Left lung (tissue), 10 donors: Measurements from ENCODE around the gene USO1. TPM values are rescaled to one million over a fixed set of nuclear protein-coding genes. Genes with fewer than 3 reads are reported as not detected.

Source experiments
- ATAC-seq: fragments of 200-7000 bp; cut with Tn5 transposase; one replicate; pipeline ENCODE4 v1.9.1; 2020; ENCODE audit warnings: moderate library complexity
- DNase-seq, 4 donors: peaks; one replicate each; pipeline ENCODE4 v3.0.0-alpha.2; 2013 to 2020
- H3K27ac ChIP-seq, 2 donors: fragments of 200-600 bp; sonication (generic) in 1 of 2; one replicate each; pipeline versions ENCODE4 v1.5.0 to v1.8.0; 2020 to 2021
- H3K27me3 ChIP-seq, 2 donors: fragments of 200-600 bp; sonication (generic) in 1 of 2; one replicate each; pipeline versions ENCODE4 v1.5.0 to v1.8.0; 2020 to 2021
- H3K36me3 ChIP-seq, 2 donors: fragments of 200-600 bp; sonication (generic) in 1 of 2; one replicate each; pipeline versions ENCODE4 v1.5.0 to v1.8.0; 2020 to 2021
- H3K4me1 ChIP-seq, 2 donors: fragments of 200-600 bp; one replicate each; pipeline ENCODE4 v1.8.0; 2021
- H3K4me3 ChIP-seq, 2 donors: fragments of 200-600 bp; sonication (generic) in 1 of 2; one replicate each; pipeline versions ENCODE4 v1.5.0 to v1.8.0; 2020 to 2021; ENCODE audit warnings: mild to moderate bottlenecking in 1 of 2
- H3K9me3 ChIP-seq, 2 donors: fragments of 200-600 bp; sonication (generic) in 1 of 2; one replicate each; pipeline versions ENCODE4 v1.5.0 to v1.8.0; 2020 to 2021
- intact Hi-C, 2 donors: fragments of 100-400 bp; cut with DNase I; formaldehyde crosslinking; loops; one replicate each; pipeline versions ENCODE4 v1.11.2 to v1.14.2; 2022
- polyA plus RNA-seq, 6 donors: library from polyadenylated mRNA; unstranded; fragments of 120-200 nt; gene quantifications; one replicate each; pipeline ENCODE4 v1.2.1, GENCODE V29; 2013; ENCODE audit not compliant: insufficient read length in 6 of 6
- total RNA-seq, 2 donors: library from RNA; stranded (reverse); fragmentation: NEBNext Ultra II Directional; extraction: Animal tissue kit (Norgen Biotek cat#: 25700); gene quantifications; one replicate each; pipeline ENCODE4 v1.2.1, GENCODE V29; 2021
- TF ChIP-seq, protein P1 (sequence below), 2 donors: fragments of 200-600 bp; sonication (generic) in 1 of 2; IDR thresholded peaks; one replicate each; pipeline versions ENCODE4 v1.5.0 to v1.8.0; 2021; ENCODE audit warnings: antibody characterized with exemption in 2 of 2
- donor health status: DM: no; HTN: yes; CAD: no.
- donor health status: DM: no; HTN: no; CAD: no.

USO1 gene
- total and polyA plus RNA-seq, 8 donors = 64.2 to 86.1 (median 74.5) TPM

DNA sequence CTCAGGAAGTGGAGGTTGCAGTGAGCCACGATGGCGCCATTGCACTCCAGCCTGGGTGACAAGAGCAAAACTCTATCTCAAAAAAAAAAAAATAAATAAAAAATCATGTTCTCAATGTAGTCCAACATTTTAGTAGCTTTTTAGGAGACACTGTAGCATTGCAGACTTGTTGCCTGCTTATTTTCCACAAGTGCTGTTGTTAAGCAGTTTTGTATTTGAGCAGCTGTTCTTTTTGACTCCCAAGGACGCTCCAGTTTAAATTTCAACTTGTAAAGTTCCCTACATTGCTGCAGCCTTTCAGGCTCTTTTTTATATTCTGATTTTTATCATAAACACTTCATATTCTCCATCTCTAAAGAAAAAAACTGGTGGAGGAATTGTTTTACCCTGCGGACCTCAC, 94.7 kb downstream of the USO1 start:
- TF ChIP-seq, protein P1, sequence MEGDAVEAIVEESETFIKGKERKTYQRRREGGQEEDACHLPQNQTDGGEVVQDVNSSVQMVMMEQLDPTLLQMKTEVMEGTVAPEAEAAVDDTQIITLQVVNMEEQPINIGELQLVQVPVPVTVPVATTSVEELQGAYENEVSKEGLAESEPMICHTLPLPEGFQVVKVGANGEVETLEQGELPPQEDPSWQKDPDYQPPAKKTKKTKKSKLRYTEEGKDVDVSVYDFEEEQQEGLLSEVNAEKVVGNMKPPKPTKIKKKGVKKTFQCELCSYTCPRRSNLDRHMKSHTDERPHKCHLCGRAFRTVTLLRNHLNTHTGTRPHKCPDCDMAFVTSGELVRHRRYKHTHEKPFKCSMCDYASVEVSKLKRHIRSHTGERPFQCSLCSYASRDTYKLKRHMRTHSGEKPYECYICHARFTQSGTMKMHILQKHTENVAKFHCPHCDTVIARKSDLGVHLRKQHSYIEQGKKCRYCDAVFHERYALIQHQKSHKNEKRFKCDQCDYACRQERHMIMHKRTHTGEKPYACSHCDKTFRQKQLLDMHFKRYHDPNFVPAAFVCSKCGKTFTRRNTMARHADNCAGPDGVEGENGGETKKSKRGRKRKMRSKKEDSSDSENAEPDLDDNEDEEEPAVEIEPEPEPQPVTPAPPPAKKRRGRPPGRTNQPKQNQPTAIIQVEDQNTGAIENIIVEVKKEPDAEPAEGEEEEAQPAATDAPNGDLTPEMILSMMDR (IDR thresholded peaks at IDR 0.05) = no peak
- no peaks in the 10 kb centered on the region for H3K9me3 ChIP-seq
- no peak overlapping the region for H3K4me3 ChIP-seq
- intact Hi-C loops = no loop called here
- ATAC-seq (no peak), DNase-seq (no peak)
- no peaks in the 10 kb centered on the region for H3K27me3 ChIP-seq
- H3K27ac ChIP-seq = no peak overlapping the region
- no peaks in the 10 kb centered on the region for H3K4me1 ChIP-seq
- peaks cover 0 to 28% of the 10 kb centered on the region in 2 donors for H3K36me3 ChIP-seq

DNA sequence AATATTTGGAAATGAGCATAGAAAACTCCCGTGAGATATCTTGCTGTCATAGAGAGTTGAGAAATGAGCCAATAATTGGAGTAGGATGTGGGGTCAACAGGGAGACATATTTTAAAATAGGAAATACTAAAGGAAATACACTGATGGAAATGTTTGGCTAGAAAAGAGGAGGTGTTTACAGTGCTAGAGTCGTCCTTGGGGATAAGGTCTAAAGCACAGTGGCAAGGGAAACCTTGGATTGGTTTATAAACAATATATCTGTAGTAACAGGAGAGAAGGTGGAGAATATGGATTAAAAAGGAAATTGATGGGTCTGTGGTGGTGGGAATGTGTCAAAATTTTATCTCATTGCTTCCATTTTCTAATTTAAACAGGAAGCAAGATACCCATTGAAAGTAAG, 95.8 kb downstream of the USO1 start:
- Histone ChIP-seq H3K4me1 (no peaks in the 10 kb centered on the region), H3K4me3 (no peak overlapping the region), H3K27ac (no peak overlapping the region), H3K27me3 (no peaks in the 10 kb centered on the region), H3K36me3 (peaks cover 0 to 17% of the 10 kb centered on the region in 2 donors), H3K9me3 (no peaks in the 10 kb centered on the region)
- TF ChIP-seq, protein P1 (IDR thresholded peaks at IDR 0.05) = no peak
- ATAC-seq (no peak), DNase-seq (no peak)
- intact Hi-C loops = no loop called here

- H3K36me3 ChIP-seq = peaks cover 0 to 12% of the 10 kb centered on the region in 2 donors
- intact Hi-C loops = no loop called here
- H3K4me1 ChIP-seq = no peaks in the 10 kb centered on the region
- H3K9me3 ChIP-seq = no peaks in the 10 kb centered on the region
- H3K4me3 ChIP-seq = no peak overlapping the region
- no peak for ATAC-seq
- TF ChIP-seq, protein P1 (IDR thresholded peaks at IDR 0.05) = no peak
- H3K27ac ChIP-seq = no peak overlapping the region
- H3K27me3 ChIP-seq = no peaks in the 10 kb centered on the region
- no peak for DNase-seq
Observed at GRCh38 chr4:75820676-75821075, 96.3 kb downstream of the USO1 start.

GRCh38 chr4:75821216-75821615, 96.8 kb downstream of the USO1 start:
- H3K4me1 ChIP-seq = no peaks in the 10 kb centered on the region
- H3K27ac ChIP-seq = no peak overlapping the region
- DNase-seq = no peak
- H3K36me3 ChIP-seq = peaks cover 0 to 7% of the 10 kb centered on the region in 2 donors
- no peak for ATAC-seq
- H3K4me3 ChIP-seq = no peak overlapping the region
- intact Hi-C loops = no loop called here
- H3K27me3 ChIP-seq = no peaks in the 10 kb centered on the region
- TF ChIP-seq, protein P1 (IDR thresholded peaks at IDR 0.05) = no peak
- no peaks in the 10 kb centered on the region for H3K9me3 ChIP-seq

DNA sequence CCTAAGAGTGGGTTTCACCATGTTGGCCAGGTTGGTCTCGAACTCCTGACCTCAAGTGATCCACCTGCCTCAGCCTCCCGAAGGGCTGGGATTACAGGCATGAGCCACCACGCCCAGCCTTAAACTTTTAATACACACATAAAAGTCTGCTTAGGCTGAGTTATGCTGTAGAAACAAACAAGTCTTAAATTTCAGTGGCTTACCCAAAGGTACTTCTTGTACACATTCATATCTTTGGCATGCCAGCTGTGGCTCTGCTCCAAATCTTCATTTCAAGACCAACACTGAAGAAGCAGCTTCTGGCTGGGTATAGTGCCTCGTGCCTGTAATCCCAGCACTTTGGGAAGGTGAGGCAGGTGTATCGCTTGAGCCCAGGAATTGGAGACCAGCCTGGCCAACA, 97.6 kb downstream of the USO1 start:
- Histone ChIP-seq H3K4me1 (no peaks in the 10 kb centered on the region), H3K27ac (no peak overlapping the region), H3K27me3 (no peaks in the 10 kb centered on the region), H3K9me3 (no peaks in the 10 kb centered on the region), H3K4me3 (no peak overlapping the region), H3K36me3 (peaks cover 0 to under 1% of the 10 kb centered on the region in 2 donors)
- TF ChIP-seq, protein P1 (IDR thresholded peaks at IDR 0.05) = no peak
- intact Hi-C loops = no loop called here
- no peak for ATAC-seq
- DNase-seq = no peak
